K562 (cell line): ENCODE data around the gene PABPC3. TPM values are rescaled to one million over a fixed set of nuclear protein-coding genes. Genes with fewer than 3 reads are reported as not detected.

Experiments used
- CBFA2T2 ChIP-seq: fragments of 450-650 bp; conservative IDR thresholded peaks from 2 replicates; pipeline ENCODE4 v1.6.1; 2017; ENCODE audit warnings: mild to moderate bottlenecking
- CBFA2T3 ChIP-seq: fragments of 450-650 bp; IDR thresholded peaks from 2 replicates; pipeline ENCODE4 v1.6.1; 2017
- EGR1 ChIP-seq: fragments of 450-650 bp; conservative IDR thresholded peaks from 2 replicates; pipeline ENCODE4 v1.6.1; 2017; ENCODE audit warnings: mild to moderate bottlenecking
- ETV1 ChIP-seq: fragments of 450-650 bp; conservative IDR thresholded peaks from 2 replicates; pipeline ENCODE4 v1.6.1; 2016; ENCODE audit warnings: missing genetic modification characterization, control low read depth, low read depth, missing compliant biosample characterization
- FOXA1 ChIP-seq: fragments of 450-650 bp; IDR thresholded peaks from 2 replicates; pipeline ENCODE4 v1.6.1; 2016; ENCODE audit warnings: mild to moderate bottlenecking, borderline replicate concordance
- HOXB6 ChIP-seq: fragments of 250-450 bp; sonication (Bioruptor Pico); IDR thresholded peaks from 2 replicates; pipeline ENCODE4 v1.5.1; 2022; ENCODE audit warnings: mild to moderate bottlenecking, borderline replicate concordance
- MAFG ChIP-seq: fragments of 450-650 bp; conservative IDR thresholded peaks from 2 replicates; pipeline ENCODE4 v1.6.1; 2016; ENCODE audit warnings: missing genetic modification characterization, missing compliant biosample characterization
- MEIS2 ChIP-seq: fragments of 450-650 bp; IDR thresholded peaks from 2 replicates; pipeline ENCODE4 v1.6.1; 2014; ENCODE audit warnings: mild to moderate bottlenecking; ENCODE audit not compliant: partially characterized antibody
- NBN ChIP-seq: fragments of 450-650 bp; IDR thresholded peaks from 2 replicates; pipeline ENCODE4 v1.6.1; 2016; ENCODE audit warnings: low read depth, mild to moderate bottlenecking
- PHF21A ChIP-seq: fragments of 450-650 bp; IDR thresholded peaks from 2 replicates; pipeline ENCODE4 v1.6.1; 2017; ENCODE audit warnings: low read depth, borderline replicate concordance
- RB1 ChIP-seq: fragments of 450-650 bp; IDR thresholded peaks from 2 replicates; pipeline ENCODE4 v1.6.1; 2017; ENCODE audit warnings: low read depth, mild to moderate bottlenecking
- RFX1 ChIP-seq: fragments of 450-650 bp; IDR thresholded peaks from 2 replicates; pipeline ENCODE4 v1.6.1; 2016; ENCODE audit warnings: mild to moderate bottlenecking, moderate library complexity
- SMAD3 ChIP-seq: fragments of 450-650 bp; formaldehyde crosslinking; conservative IDR thresholded peaks from 2 replicates; pipeline ENCODE4 v1.4.0; 2020; ENCODE audit warnings: mild to moderate bottlenecking
- SMARCB1 ChIP-seq: IDR thresholded peaks from 2 replicates; pipeline ENCODE4 v1.6.1; 2011; ENCODE audit warnings: improper control_type of control experiment, low read depth; ENCODE audit not compliant: insufficient read length
- SMARCE1 ChIP-seq: fragments of 450-650 bp; IDR thresholded peaks from 2 replicates; pipeline ENCODE4 v1.7.1; 2016; ENCODE audit warnings: mild to moderate bottlenecking
- TCF3 ChIP-seq: sonication (generic); formaldehyde crosslinking; IDR thresholded peaks from 2 replicates; pipeline ENCODE4 v1.4.0; 2020; ENCODE audit warnings: mild to moderate bottlenecking, missing genetic modification reagents
- TEAD4 ChIP-seq, 2 experiments: sonication (generic) in 1 of 2; formaldehyde crosslinking in 1 of 2; IDR thresholded peaks; 2 replicates each; pipeline versions ENCODE4 v1.6.1 to v1.8.0; 2012 to 2022; ENCODE audit warnings: borderline replicate concordance in 1 of 2, inconsistent platforms in 1 of 2, low read length in 1 of 2, mild to moderate bottlenecking in 1 of 2, missing genetic modification reagents in 1 of 2
- ZNF175 ChIP-seq: fragments of 200-800 bp; sonication (Bioruptor generic); IDR thresholded peaks from 2 replicates; pipeline ENCODE4 v1.6.1; 2016; ENCODE audit warnings: low read depth, mild to moderate bottlenecking, missing genetic modification characterization, missing compliant biosample characterization
- polyA plus RNA-seq, 8 experiments: library from polyadenylated mRNA; depleted of rRNA in 4 of 8; stranded (reverse) in 5 of 8; unstranded in 3 of 8; fragments of >200 nt; fragmentation: Nextera tagmentation in 2 of 8; fragmentation: Illumina TruSeq in 1 of 8; extraction: Ambion mirVana in 2 of 8; extraction: Trizol in 1 of 8; gene quantifications; 2 replicates each; pipeline versions ENCODE4 v1.2.1 to v1.2.3, GENCODE V29; 2011 to 2014; ENCODE audit warnings: inconsistent platforms in 1 of 8, missing spikeins in 1 of 8
- total RNA-seq, 7 experiments: library from RNA; depleted of rRNA in 6 of 7; stranded (reverse); fragments of >200 nt in 6 of 7; fragmentation: Illumina TruSeq in 2 of 7; extraction: Trizol in 2 of 7; gene quantifications; 2 replicates each; pipeline versions ENCODE4 v1.2.1 to v1.2.3, GENCODE V29; 2011 to 2021; ENCODE audit warnings: low replicate concordance in 1 of 7
- TF ChIP-seq, protein P1 (sequence below), 3 experiments: IDR thresholded peaks in 2 of 3; conservative IDR thresholded peaks in 1 of 3; 2 replicates each; pipeline ENCODE4 v1.5.1; 2011 to 2012; ENCODE audit warnings: low read length in 3 of 3, mild to moderate bottlenecking in 3 of 3, control low read depth in 2 of 3, improper control_type of control experiment in 1 of 3, inconsistent platforms in 1 of 3, low read depth in 1 of 3, mixed read lengths in 1 of 3, moderate library complexity in 1 of 3; ENCODE audit not compliant: insufficient read depth in 2 of 3
- TF ChIP-seq, protein P2 (sequence below): IDR thresholded peaks from 2 replicates; pipeline ENCODE4 v1.6.1; 2012; ENCODE audit warnings: low read depth, low read length, improper control_type of control experiment, borderline replicate concordance
- TF ChIP-seq, protein P3 (sequence below), 2 experiments: fragments of 450-650 bp; conservative IDR thresholded peaks; 2 replicates each; pipeline ENCODE4 v1.6.1; 2017; ENCODE audit warnings: mild to moderate bottlenecking in 2 of 2, moderate library complexity in 2 of 2
- TF ChIP-seq, protein P4 (sequence below): fragments of 150-350 bp; conservative IDR thresholded peaks from 2 replicates; pipeline ENCODE4 v1.6.1; 2014; ENCODE audit warnings: low read length

PABPC3 gene
- total and polyA plus RNA-seq, 9 of the 15 experiments (the other 6 are each of a cell fraction or from before 2014, with no cell fraction given) = 0.05 to 0.80 (median 0.25) TPM

DNA sequence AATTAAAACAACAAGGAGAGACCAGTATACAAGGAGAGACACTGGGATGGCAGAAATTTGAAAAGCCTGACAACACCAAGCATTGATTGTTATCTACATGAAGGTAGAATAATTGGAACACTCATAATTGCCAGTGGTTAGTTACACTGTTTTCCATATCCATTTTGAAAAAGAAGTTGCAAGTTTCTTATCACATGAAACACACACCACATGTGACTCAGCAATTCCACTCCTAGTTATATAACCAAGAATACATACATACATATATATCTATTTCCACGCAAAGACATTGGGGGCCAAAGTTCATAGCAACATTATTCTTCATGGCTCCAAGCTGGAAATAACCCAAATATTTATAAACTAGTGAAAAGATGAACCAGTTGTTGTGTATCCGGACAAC is 15.2 kb upstream of the PABPC3 start (continued):
- TF ChIP-seq, protein P1, sequence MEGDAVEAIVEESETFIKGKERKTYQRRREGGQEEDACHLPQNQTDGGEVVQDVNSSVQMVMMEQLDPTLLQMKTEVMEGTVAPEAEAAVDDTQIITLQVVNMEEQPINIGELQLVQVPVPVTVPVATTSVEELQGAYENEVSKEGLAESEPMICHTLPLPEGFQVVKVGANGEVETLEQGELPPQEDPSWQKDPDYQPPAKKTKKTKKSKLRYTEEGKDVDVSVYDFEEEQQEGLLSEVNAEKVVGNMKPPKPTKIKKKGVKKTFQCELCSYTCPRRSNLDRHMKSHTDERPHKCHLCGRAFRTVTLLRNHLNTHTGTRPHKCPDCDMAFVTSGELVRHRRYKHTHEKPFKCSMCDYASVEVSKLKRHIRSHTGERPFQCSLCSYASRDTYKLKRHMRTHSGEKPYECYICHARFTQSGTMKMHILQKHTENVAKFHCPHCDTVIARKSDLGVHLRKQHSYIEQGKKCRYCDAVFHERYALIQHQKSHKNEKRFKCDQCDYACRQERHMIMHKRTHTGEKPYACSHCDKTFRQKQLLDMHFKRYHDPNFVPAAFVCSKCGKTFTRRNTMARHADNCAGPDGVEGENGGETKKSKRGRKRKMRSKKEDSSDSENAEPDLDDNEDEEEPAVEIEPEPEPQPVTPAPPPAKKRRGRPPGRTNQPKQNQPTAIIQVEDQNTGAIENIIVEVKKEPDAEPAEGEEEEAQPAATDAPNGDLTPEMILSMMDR (IDR thresholded peaks at IDR 0.05 in 2 of 3, conservative IDR thresholded peaks at IDR 0.05 in 1 of 3; ENCODE audit: insufficient read depth in 2 of 3, low read depth in 1 of 3, low read length in 3 of 3) = no peak
- TF ChIP-seq SMARCB1 (no peak), MAFG (tag) (peak; percentile 97), SMARCE1 (peak; percentile 72), RB1 (no peak), PHF21A (no peak), RFX1 (no peak; the same call in 1 of the 2 replicates), HOXB6 (CRISPR knock-in tag) (no peak), TEAD4 (IDR thresholded peaks at IDR 0.05; ENCODE audit: low read length) (peak; percentile 77), TEAD4 (CRISPR knock-in tag; IDR thresholded peaks at IDR 0.05; ENCODE audit: borderline replicate concordance) (no peak), ZNF175 (CRISPR knock-in tag) (no peak), EGR1 (no peak), CBFA2T2 (peak; percentile 61), FOXA1 (no peak), MEIS2 (no peak), SMAD3 (CRISPR knock-in tag) (no peak), ETV1 (tag) (no peak), NBN (no peak), CBFA2T3 (peak; percentile 77), TCF3 (CRISPR knock-in tag) (peak; percentile 72)
- TF ChIP-seq, protein P2, sequence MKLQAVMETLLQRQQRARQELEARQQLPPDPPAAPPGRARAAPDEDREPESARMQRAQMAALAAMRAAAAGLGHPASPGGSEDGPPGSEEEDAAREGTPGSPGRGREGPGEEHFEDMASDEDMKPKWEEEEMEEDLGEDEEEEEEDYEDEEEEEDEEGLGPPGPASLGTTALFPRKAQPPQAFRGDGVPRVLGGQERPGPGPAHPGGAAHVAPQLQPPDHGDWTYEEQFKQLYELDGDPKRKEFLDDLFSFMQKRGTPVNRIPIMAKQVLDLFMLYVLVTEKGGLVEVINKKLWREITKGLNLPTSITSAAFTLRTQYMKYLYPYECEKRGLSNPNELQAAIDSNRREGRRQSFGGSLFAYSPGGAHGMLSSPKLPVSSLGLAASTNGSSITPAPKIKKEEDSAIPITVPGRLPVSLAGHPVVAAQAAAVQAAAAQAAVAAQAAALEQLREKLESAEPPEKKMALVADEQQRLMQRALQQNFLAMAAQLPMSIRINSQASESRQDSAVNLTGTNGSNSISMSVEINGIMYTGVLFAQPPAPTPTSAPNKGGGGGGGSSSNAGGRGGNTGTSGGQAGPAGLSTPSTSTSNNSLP = peak; percentile 70; the same call in 1 of the 2 replicates
- TF ChIP-seq, protein P3, sequence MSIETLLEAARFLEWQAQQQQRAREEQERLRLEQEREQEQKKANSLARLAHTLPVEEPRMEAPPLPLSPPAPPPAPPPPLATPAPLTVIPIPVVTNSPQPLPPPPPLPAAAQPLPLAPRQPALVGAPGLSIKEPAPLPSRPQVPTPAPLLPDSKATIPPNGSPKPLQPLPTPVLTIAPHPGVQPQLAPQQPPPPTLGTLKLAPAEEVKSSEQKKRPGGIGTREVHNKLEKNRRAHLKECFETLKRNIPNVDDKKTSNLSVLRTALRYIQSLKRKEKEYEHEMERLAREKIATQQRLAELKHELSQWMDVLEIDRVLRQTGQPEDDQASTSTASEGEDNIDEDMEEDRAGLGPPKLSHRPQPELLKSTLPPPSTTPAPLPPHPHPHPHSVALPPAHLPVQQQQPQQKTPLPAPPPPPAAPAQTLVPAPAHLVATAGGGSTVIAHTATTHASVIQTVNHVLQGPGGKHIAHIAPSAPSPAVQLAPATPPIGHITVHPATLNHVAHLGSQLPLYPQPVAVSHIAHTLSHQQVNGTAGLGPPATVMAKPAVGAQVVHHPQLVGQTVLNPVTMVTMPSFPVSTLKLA (conservative IDR thresholded peaks at IDR 0.05) = 0 out of 4 replicates have a peak, but pooled peaks have one; percentile 19 to 38
- TF ChIP-seq, protein P4, sequence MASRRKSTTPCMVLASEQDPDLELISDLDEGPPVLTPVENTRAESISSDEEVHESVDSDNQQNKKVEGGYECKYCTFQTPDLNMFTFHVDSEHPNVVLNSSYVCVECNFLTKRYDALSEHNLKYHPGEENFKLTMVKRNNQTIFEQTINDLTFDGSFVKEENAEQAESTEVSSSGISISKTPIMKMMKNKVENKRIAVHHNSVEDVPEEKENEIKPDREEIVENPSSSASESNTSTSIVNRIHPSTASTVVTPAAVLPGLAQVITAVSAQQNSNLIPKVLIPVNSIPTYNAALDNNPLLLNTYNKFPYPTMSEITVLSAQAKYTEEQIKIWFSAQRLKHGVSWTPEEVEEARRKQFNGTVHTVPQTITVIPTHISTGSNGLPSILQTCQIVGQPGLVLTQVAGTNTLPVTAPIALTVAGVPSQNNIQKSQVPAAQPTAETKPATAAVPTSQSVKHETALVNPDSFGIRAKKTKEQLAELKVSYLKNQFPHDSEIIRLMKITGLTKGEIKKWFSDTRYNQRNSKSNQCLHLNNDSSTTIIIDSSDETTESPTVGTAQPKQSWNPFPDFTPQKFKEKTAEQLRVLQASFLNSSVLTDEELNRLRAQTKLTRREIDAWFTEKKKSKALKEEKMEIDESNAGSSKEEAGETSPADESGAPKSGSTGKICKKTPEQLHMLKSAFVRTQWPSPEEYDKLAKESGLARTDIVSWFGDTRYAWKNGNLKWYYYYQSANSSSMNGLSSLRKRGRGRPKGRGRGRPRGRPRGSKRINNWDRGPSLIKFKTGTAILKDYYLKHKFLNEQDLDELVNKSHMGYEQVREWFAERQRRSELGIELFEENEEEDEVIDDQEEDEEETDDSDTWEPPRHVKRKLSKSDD = no peak
